Lung (tissue), 12 donors: ENCODE results near the gene RHOV. TPM values are rescaled to one million over a fixed set of nuclear protein-coding genes. Genes with fewer than 3 reads are reported as not detected.

Experiments
- ATAC-seq: fragments of 200-7000 bp; cut with Tn5 transposase; one replicate; pipeline ENCODE4 v1.9.1; 2020; ENCODE audit warnings: moderate number of reproducible peaks; ENCODE audit not compliant: insufficient read depth, low FRiP score
- DNase-seq, 3 donors: peaks; one replicate each; pipeline ENCODE4 v3.0.0-alpha.2; 2013 to 2017
- H3K27ac ChIP-seq, 2 donors: one replicate each; pipeline ENCODE4 v1.5.1; 2013; ENCODE audit warnings: mild to moderate bottlenecking in 2 of 2, moderate library complexity in 2 of 2, control low read depth in 1 of 2, inconsistent platforms in 1 of 2, low read depth in 1 of 2, low read length in 1 of 2
- H3K27me3 ChIP-seq, 3 donors: one replicate each; pipeline ENCODE4 v1.5.1; 2013; ENCODE audit warnings: low read length in 2 of 3; ENCODE audit not compliant: control insufficient read depth in 3 of 3, insufficient read depth in 3 of 3
- H3K36me3 ChIP-seq, 4 donors: one replicate each; pipeline ENCODE4 v1.5.1; 2013; ENCODE audit warnings: low read length in 4 of 4, mild to moderate bottlenecking in 1 of 4, moderate library complexity in 1 of 4; ENCODE audit not compliant: control insufficient read depth in 4 of 4, insufficient read depth in 4 of 4
- H3K4me1 ChIP-seq, 5 donors: one replicate each; pipeline ENCODE4 v1.5.1; 2013; ENCODE audit warnings: low read length in 5 of 5, mild to moderate bottlenecking in 2 of 5, moderate library complexity in 1 of 5; ENCODE audit not compliant: control insufficient read depth in 5 of 5, insufficient read depth in 5 of 5
- H3K4me3 ChIP-seq: one replicate; pipeline ENCODE4 v1.5.1; 2013; ENCODE audit warnings: mild to moderate bottlenecking, control low read depth, moderate library complexity
- H3K9ac ChIP-seq, 2 donors: one replicate each; pipeline ENCODE4 v1.5.1; 2013; ENCODE audit warnings: low read length in 2 of 2, control low read depth in 1 of 2; ENCODE audit not compliant: insufficient read depth in 1 of 2
- H3K9me3 ChIP-seq, 4 donors: one replicate each; pipeline ENCODE4 v1.5.1; 2013; ENCODE audit warnings: low read length in 3 of 4, mild to moderate bottlenecking in 1 of 4, moderate library complexity in 1 of 4; ENCODE audit not compliant: control insufficient read depth in 4 of 4, insufficient read depth in 3 of 4
- CTCF ChIP-seq: IDR thresholded peaks from 2 replicates; pipeline ENCODE4 v1.5.1; 2012; ENCODE audit warnings: mild to moderate bottlenecking; ENCODE audit errors: control extremely low read depth, extremely low read depth
- WGBS, 2 donors: extraction: QIAGEN DNeasy Blood & Tissue Kit; methylation state at CpG; one replicate each; pipeline ENCODE4 v1.1.7; 2013; 5-methylcytosine and 5-hydroxymethylcytosine counted together
- polyA plus RNA-seq, 2 donors: library from polyadenylated mRNA; stranded (reverse); fragments of 200-250 nt; gene quantifications; one replicate each; pipeline ENCODE4 v1.2.1, GENCODE V29; 2013
- total RNA-seq, 2 donors: library from RNA; depleted of rRNA in 1 of 2; stranded (reverse); fragments of >200 nt in 1 of 2; gene quantifications; one replicate each; pipeline ENCODE4 v1.2.1, GENCODE V29; 2014 to 2021
- donor health status: control.
- donor health status: control.
- donor health status: Bipolar disorder and iron deficiency.
- donor health status: healthy.
- donor health status: DM: yes; HTN: yes; CAD: no.

The RHOV gene
- total and polyA plus RNA-seq, 4 donors, result 2.1 to 8.5 (median 4.3) TPM

GRCh38 chr15:40877694-40878093 is 3.7 kb upstream of the RHOV start:
- ATAC-seq, result no peak
- no peak overlapping the region for H3K9ac ChIP-seq
- peaks cover 0 to 11% (median 0%) of the 10 kb centered on the region in 5 donors for H3K4me1 ChIP-seq
- no peak overlapping the region for H3K27ac ChIP-seq
- H3K9me3 ChIP-seq, result no peaks in the 10 kb centered on the region
- no peaks in the 10 kb centered on the region for H3K36me3 ChIP-seq
- TF ChIP-seq CTCF, result no peak
- no peak for DNase-seq
- 58 to 64% methylated on average over 2 of the region's 2 CpGs for WGBS, 2 donors
- no peak overlapping the region for H3K4me3 ChIP-seq
- H3K27me3 ChIP-seq, result peaks cover 0 to 5% (median 0%) of the 10 kb centered on the region in 3 donors

GRCh38 chr15:40875991-40876730 is 2.1 kb upstream of the RHOV start:
- Histone ChIP-seq H3K27ac (no peak overlapping the region), H3K4me3 (no peak overlapping the region), H3K27me3 (peaks cover 0 to 5% (median 0%) of the 10 kb centered on the region in 3 donors), H3K9ac (no peak overlapping the region), H3K9me3 (no peaks in the 10 kb centered on the region), H3K36me3 (no peaks in the 10 kb centered on the region), H3K4me1 (peaks cover 0 to 13% (median 4%) of the 10 kb centered on the region in 5 donors)
- no peak for TF ChIP-seq CTCF
- no peak for DNase-seq
- 89 to 91% methylated on average over 6 of the region's 6 CpGs for WGBS, 2 donors
- no peak for ATAC-seq

GRCh38 chr15:40872791-40873693 is 992 bp downstream of the RHOV start:
- Histone ChIP-seq H3K27ac (no peak overlapping the region), H3K4me3 (no peak overlapping the region), H3K27me3 (peaks cover 0 to 5% (median 0%) of the 10 kb centered on the region in 3 donors), H3K9me3 (no peaks in the 10 kb centered on the region), H3K4me1 (peaks cover 0 to 13% (median 4%) of the 10 kb centered on the region in 5 donors), H3K9ac (no peak overlapping the region), H3K36me3 (no peaks in the 10 kb centered on the region)
- WGBS, 2 donors, result 63 to 67% methylated on average over 33 of the region's 33 CpGs
- ATAC-seq, result no peak
- no peak for TF ChIP-seq CTCF
- no peak for DNase-seq
